ENCODE measurements around the gene ALOX12.

The ALOX12 gene

DNA sequence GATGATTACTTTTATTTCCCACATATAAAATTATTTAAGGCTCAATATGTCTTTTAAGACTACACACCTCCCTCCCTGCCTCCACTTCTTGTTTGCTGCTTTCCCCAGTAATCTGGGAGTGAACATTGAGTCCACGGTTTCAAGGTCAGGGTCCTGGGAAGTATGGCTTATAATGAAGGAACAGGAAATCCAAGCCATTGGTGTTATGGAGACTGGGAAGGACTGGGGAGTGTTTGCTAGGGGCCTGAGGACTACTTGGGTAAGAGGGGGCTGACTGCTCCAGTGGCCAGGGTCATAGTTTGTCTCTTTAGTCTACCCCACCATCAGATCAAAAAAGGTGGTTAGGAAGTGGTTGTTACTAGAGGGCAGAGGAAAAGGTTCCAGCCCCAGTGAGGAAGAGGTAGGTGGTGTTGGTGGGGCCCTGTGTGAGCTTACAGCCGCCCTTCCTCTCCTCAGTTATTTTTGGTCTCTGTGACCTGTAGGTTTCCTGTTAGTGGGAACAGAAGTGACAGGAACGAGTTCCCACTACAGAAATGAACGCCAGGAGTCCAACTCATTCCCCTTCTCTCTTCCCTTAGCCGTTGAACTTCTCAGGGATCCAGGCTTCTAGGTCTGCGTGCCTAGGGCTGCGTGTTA is 39.2 kb downstream of the ALOX12 start:
- Histone ChIP-seq H3K9me3 (ENCODE audit: low read depth, low read length) (no peaks in the 10 kb centered on the region), H3K4me3 (peak overlapping the region; percentile 94), H3K36me3 (ENCODE audit: insufficient read depth, low read length) (no peaks in the 10 kb centered on the region), H3K9ac (ENCODE audit: insufficient read length) (peak overlapping the region; percentile 85), H3K27ac (peak overlapping the region; percentile 77)
- no peak for DNase-seq (ENCODE audit: low read depth, low spot score)
- TF ChIP-seq EZH2 (IDR thresholded peaks at IDR 0.05) (no peak), POLR2AphosphoS5 (IDR thresholded peaks at IDR 0.05; ENCODE audit: borderline replicate concordance, low read depth, low read length) (no peak), FOXP2 (optimal IDR thresholded peaks at IDR 0.05; ENCODE audit: control extremely low read depth, extremely low read length, insufficient read depth) (no peak)

GRCh38 chr17:7035591-7036368 is 39.9 kb downstream of the ALOX12 start, which contains the start of gene SLC16A13:
SLC16A13 (plus strand) TSS chr17:7036015; CDS start chr17:7036383, 368 bp downstream.
- Histone ChIP-seq H3K27ac (peak within 1 kb of the TSS; percentile 77), H3K4me3 (peak within 1 kb of the TSS; percentile 94)

GRCh38 chr17:7038025-7038862 is 42.4 kb downstream of the ALOX12 start:
- Histone ChIP-seq H3K4me3 (no peak overlapping the region), H3K27ac (no peak overlapping the region), H3K9ac (ENCODE audit: insufficient read length) (no peak overlapping the region), H3K36me3 (ENCODE audit: insufficient read depth, low read length) (no peaks in the 10 kb centered on the region), H3K9me3 (ENCODE audit: low read depth, low read length) (no peaks in the 10 kb centered on the region)
- no peak for DNase-seq (ENCODE audit: low read depth, low spot score)
- no peak for TF ChIP-seq FOXP2 (optimal IDR thresholded peaks at IDR 0.05; ENCODE audit: control extremely low read depth, extremely low read length, insufficient read depth)

More at GRCh38 chr17:7035591-7036368, 39.9 kb downstream of the ALOX12 start, which contains the start of gene SLC16A13:
- Histone ChIP-seq H3K9ac (ENCODE audit: insufficient read length) (peak within 1 kb of the TSS; percentile 85), H3K9me3 (ENCODE audit: low read depth, low read length) (no peaks in the 10 kb centered on the region), H3K36me3 (ENCODE audit: insufficient read depth, low read length) (no peaks in the 10 kb centered on the region)
- peak; percentile 65 for DNase-seq (ENCODE audit: low read depth, low spot score)
- TF ChIP-seq FOXP2 (optimal IDR thresholded peaks at IDR 0.05; ENCODE audit: control extremely low read depth, extremely low read length, insufficient read depth) (no peak), POLR2AphosphoS5 (IDR thresholded peaks at IDR 0.05; ENCODE audit: borderline replicate concordance, low read depth, low read length) (peak; percentile 82), EZH2 (IDR thresholded peaks at IDR 0.05) (no peak)

DNA sequence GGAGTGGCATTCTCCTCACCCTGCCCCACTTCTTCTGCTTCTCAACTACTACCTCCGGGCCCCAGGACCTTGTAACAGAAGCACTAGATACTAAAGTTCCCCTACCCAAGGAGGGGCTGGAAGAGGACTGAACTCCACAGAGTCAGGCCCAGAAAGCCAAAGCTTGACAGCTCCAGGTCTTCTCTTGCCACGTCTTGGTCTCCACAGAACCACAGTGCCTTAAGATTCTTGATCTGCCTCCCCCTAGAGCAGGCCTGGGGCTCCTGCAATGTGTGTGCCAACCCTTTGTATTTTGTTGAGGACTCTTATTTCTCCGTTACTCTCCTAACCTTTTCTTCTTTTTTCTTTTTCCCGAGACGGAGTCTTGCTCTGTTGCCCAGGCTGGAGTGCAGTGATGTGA is 44.0 kb downstream of the ALOX12 start:
- Histone ChIP-seq H3K27ac (no peak overlapping the region), H3K9me3 (ENCODE audit: low read depth, low read length) (no peaks in the 10 kb centered on the region), H3K9ac (ENCODE audit: insufficient read length) (no peak overlapping the region), H3K4me3 (no peak overlapping the region), H3K36me3 (ENCODE audit: insufficient read depth, low read length) (no peaks in the 10 kb centered on the region)
- no peak for DNase-seq (ENCODE audit: low read depth, low spot score)
- no peak for TF ChIP-seq POLR2AphosphoS5 (IDR thresholded peaks at IDR 0.05; ENCODE audit: borderline replicate concordance, low read depth, low read length)
- no peak for TF ChIP-seq FOXP2 (optimal IDR thresholded peaks at IDR 0.05; ENCODE audit: control extremely low read depth, extremely low read length, insufficient read depth)
- no peak for TF ChIP-seq EZH2 (IDR thresholded peaks at IDR 0.05)

GRCh38 chr17:7041607-7042500 is 46.0 kb downstream of the ALOX12 start:
- no peak overlapping the region for H3K27ac ChIP-seq
- no peak for TF ChIP-seq EZH2 (IDR thresholded peaks at IDR 0.05)
- no peak for TF ChIP-seq FOXP2 (optimal IDR thresholded peaks at IDR 0.05; ENCODE audit: control extremely low read depth, extremely low read length, insufficient read depth)
- no peak for TF ChIP-seq POLR2AphosphoS5 (IDR thresholded peaks at IDR 0.05; ENCODE audit: borderline replicate concordance, low read depth, low read length)
- H3K36me3 ChIP-seq (ENCODE audit: insufficient read depth, low read length) = no peaks in the 10 kb centered on the region
- H3K9me3 ChIP-seq (ENCODE audit: low read depth, low read length) = no peaks in the 10 kb centered on the region
- no peak for DNase-seq (ENCODE audit: low read depth, low spot score)
- H3K4me3 ChIP-seq = no peak overlapping the region
- H3K9ac ChIP-seq (ENCODE audit: insufficient read length) = no peak overlapping the region

DNA sequence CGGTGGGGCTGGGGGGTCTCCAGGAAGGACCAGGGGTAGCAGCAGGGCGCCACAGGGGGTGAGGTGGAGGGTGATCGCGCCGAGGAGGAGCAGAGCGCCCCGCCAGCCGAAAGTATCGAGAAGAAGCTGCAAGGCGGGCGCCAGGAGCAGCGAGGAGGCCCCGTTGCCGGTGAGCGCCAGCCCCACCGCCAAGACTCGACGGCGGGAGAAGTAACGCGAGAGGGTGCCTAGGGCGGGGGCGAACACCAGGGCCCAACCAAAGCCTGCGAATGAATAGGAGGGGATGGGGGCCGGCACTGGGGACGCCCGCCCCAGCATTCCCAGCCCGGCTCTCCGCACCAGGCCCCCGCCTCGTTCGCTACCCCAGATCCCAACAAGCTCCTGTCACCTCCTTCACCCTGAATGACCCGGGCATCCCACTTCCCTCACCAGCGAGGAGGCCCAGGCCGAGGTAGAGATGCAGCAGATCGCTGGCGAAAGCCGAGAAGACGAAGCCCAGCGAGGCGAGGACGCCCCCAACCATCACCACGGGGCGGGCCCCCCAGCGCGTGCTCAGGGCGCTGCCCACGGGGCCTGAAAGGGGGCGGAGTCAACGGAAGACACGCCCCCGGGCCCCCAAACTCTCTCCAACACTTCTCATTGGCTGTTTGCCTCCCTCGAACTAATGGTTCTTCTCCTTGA is 46.8 kb downstream of the ALOX12 start:
- Histone ChIP-seq H3K36me3 (ENCODE audit: insufficient read depth, low read length) (no peaks in the 10 kb centered on the region), H3K9ac (ENCODE audit: insufficient read length) (no peak overlapping the region), H3K4me3 (no peak overlapping the region), H3K9me3 (ENCODE audit: low read depth, low read length) (no peaks in the 10 kb centered on the region), H3K27ac (no peak overlapping the region)
- DNase-seq (ENCODE audit: low read depth, low spot score) = no peak
- no peak for TF ChIP-seq FOXP2 (optimal IDR thresholded peaks at IDR 0.05; ENCODE audit: control extremely low read depth, extremely low read length, insufficient read depth)
- TF ChIP-seq POLR2AphosphoS5 (IDR thresholded peaks at IDR 0.05; ENCODE audit: borderline replicate concordance, low read depth, low read length) = no peak
- TF ChIP-seq EZH2 (IDR thresholded peaks at IDR 0.05) = no peak

GRCh38 chr17:7043182-7043496 is 47.3 kb downstream of the ALOX12 start:
- no peak for DNase-seq (ENCODE audit: low read depth, low spot score)
- TF ChIP-seq EZH2 (IDR thresholded peaks at IDR 0.05) = no peak
- no peak for TF ChIP-seq POLR2AphosphoS5 (IDR thresholded peaks at IDR 0.05; ENCODE audit: borderline replicate concordance, low read depth, low read length)
- TF ChIP-seq FOXP2 (optimal IDR thresholded peaks at IDR 0.05; ENCODE audit: control extremely low read depth, extremely low read length, insufficient read depth) = no peak
- no peaks in the 10 kb centered on the region for H3K36me3 ChIP-seq (ENCODE audit: insufficient read depth, low read length)
- H3K9me3 ChIP-seq (ENCODE audit: low read depth, low read length) = no peaks in the 10 kb centered on the region
- H3K4me3 ChIP-seq = no peak overlapping the region
- H3K27ac ChIP-seq = no peak overlapping the region
- no peak overlapping the region for H3K9ac ChIP-seq (ENCODE audit: insufficient read length)
